H9 (cell line): ENCODE data around the gene PIH1D2. TPM values are rescaled to one million over a fixed set of nuclear protein-coding genes. Genes with fewer than 3 reads are reported as not detected.
A peak's percentile ranks its signal among the peaks of the same experiment; 100 is the strongest.

Experiments used
- DNase-seq: peaks from one replicate; pipeline ENCODE4 v3.0.0-alpha.2; 2017
- H2AFZ ChIP-seq: one replicate; pipeline ENCODE4 v1.6.1; 2013; ENCODE audit warnings: mild to moderate bottlenecking, low read length, control low read depth, moderate library complexity
- H2AK5ac ChIP-seq: 2 replicates; pipeline ENCODE4 v1.6.1; 2013; ENCODE audit warnings: low read length, control low read depth, mixed read lengths; ENCODE audit not compliant: insufficient read length
- H2BK120ac ChIP-seq: one replicate; pipeline ENCODE4 v1.6.1; 2013; ENCODE audit warnings: low read depth, mild to moderate bottlenecking, low read length, control low read depth, inconsistent platforms; ENCODE audit not compliant: poor library complexity, severe bottlenecking
- H2BK12ac ChIP-seq: 2 replicates; pipeline ENCODE4 v1.6.1; 2013; ENCODE audit warnings: low read length, control low read depth, mixed read lengths, low read depth; ENCODE audit not compliant: insufficient read length
- H2BK15ac ChIP-seq: 2 replicates; pipeline ENCODE4 v1.6.1; 2013; ENCODE audit warnings: low read depth, low read length, control low read depth
- H2BK20ac ChIP-seq: one replicate; pipeline ENCODE4 v1.6.1; 2013; ENCODE audit warnings: low read depth, mild to moderate bottlenecking, low read length, control low read depth, inconsistent platforms; ENCODE audit not compliant: poor library complexity, severe bottlenecking
- H2BK5ac ChIP-seq: 2 replicates; pipeline ENCODE4 v1.6.1; 2013; ENCODE audit warnings: low read length, control low read depth, mixed read lengths; ENCODE audit not compliant: insufficient read length
- H3K14ac ChIP-seq: 2 replicates; pipeline ENCODE4 v1.6.1; 2013; ENCODE audit warnings: low read length, control low read depth; ENCODE audit not compliant: insufficient read depth
- H3K18ac ChIP-seq: 2 replicates; pipeline ENCODE4 v1.6.1; 2013; ENCODE audit warnings: low read depth, mild to moderate bottlenecking, mixed read lengths, low read length, control low read depth; ENCODE audit not compliant: insufficient read length
- H3K23ac ChIP-seq: 2 replicates; pipeline ENCODE4 v1.6.1; 2013; ENCODE audit warnings: low read length, control low read depth, mixed read lengths, low read depth; ENCODE audit not compliant: insufficient read length
- H3K23me2 ChIP-seq: 2 replicates; pipeline ENCODE4 v1.6.1; 2013; ENCODE audit warnings: low read depth, mild to moderate bottlenecking, mixed read lengths, low read length, control low read depth; ENCODE audit not compliant: insufficient read length, poor library complexity, severe bottlenecking
- H3K27ac ChIP-seq: 2 replicates; pipeline ENCODE4 v1.5.1; 2013; ENCODE audit warnings: low read length, control low read depth, mixed read lengths, low read depth; ENCODE audit not compliant: insufficient read length
- H3K27me3 ChIP-seq: 2 replicates; pipeline ENCODE4 v1.6.1; 2013; ENCODE audit warnings: low read length, control low read depth, inconsistent platforms; ENCODE audit not compliant: insufficient read depth
- H3K4ac ChIP-seq: 2 replicates; pipeline ENCODE4 v1.6.1; 2013; ENCODE audit warnings: low read depth, mild to moderate bottlenecking, control low read depth, inconsistent platforms, low read length, moderate library complexity
- H3K4me1 ChIP-seq: 2 replicates; pipeline ENCODE4 v1.6.1; 2013; ENCODE audit warnings: low read length, control low read depth, inconsistent platforms; ENCODE audit not compliant: insufficient read depth
- H3K4me2 ChIP-seq: 2 replicates; pipeline ENCODE4 v1.6.1; 2013; ENCODE audit warnings: low read length, control low read depth, mixed read lengths; ENCODE audit not compliant: insufficient read length, insufficient read depth
- H3K56ac ChIP-seq: 2 replicates; pipeline ENCODE4 v1.6.1; 2013; ENCODE audit warnings: low read depth, mild to moderate bottlenecking, mixed read lengths, low read length, control low read depth; ENCODE audit not compliant: insufficient read length
- H3K79me1 ChIP-seq: 2 replicates; pipeline ENCODE4 v1.6.1; 2013; ENCODE audit warnings: low read depth, mild to moderate bottlenecking, moderate library complexity, low read length, control low read depth, inconsistent platforms; ENCODE audit not compliant: insufficient read depth, poor library complexity, severe bottlenecking
- H3K79me2 ChIP-seq: 2 replicates; pipeline ENCODE4 v1.6.1; 2013; ENCODE audit warnings: low read length, control low read depth, inconsistent platforms; ENCODE audit not compliant: insufficient read depth
- H3K9ac ChIP-seq: 2 replicates; pipeline ENCODE4 v1.6.1; 2013; ENCODE audit warnings: low read length, control low read depth, mixed read lengths; ENCODE audit not compliant: insufficient read length; ENCODE audit errors: extremely low read depth
- H3K9me3 ChIP-seq: one replicate; pipeline ENCODE4 v1.6.1; 2013; ENCODE audit warnings: low read depth, low read length, inconsistent platforms; ENCODE audit not compliant: control insufficient read depth
- H3T11ph ChIP-seq: one replicate; pipeline ENCODE4 v1.6.1; 2013; ENCODE audit warnings: mild to moderate bottlenecking, low read length, control low read depth, inconsistent platforms
- H4K20me1 ChIP-seq: one replicate; pipeline ENCODE4 v1.6.1; 2013; ENCODE audit not compliant: control insufficient read depth, insufficient read length, insufficient read depth
- H4K5ac ChIP-seq: 2 replicates; pipeline ENCODE4 v1.6.1; 2013; ENCODE audit warnings: low read depth, mild to moderate bottlenecking, mixed read lengths, low read length, control low read depth; ENCODE audit not compliant: insufficient read length
- H4K8ac ChIP-seq: replicated peaks from 2 replicates; pipeline ENCODE4 v1.6.1; 2013; ENCODE audit warnings: low read length, control low read depth, mixed read lengths, low read depth; ENCODE audit not compliant: insufficient read length
- H4K91ac ChIP-seq: 2 replicates; pipeline ENCODE4 v1.6.1; 2013; ENCODE audit warnings: low read depth, mild to moderate bottlenecking, moderate library complexity, mixed read lengths, low read length, control low read depth; ENCODE audit not compliant: insufficient read length
- H3K27ac Mint-ChIP-seq, 3 experiments: 2 replicates in 2 of 3; 3 replicates in 1 of 3; pipeline ENCODE4 v1.8.0; 2020 to 2021; ENCODE audit warnings: mixed read lengths in 3 of 3, mild to moderate bottlenecking in 1 of 3, moderate library complexity in 1 of 3
- H3K27me3 Mint-ChIP-seq: 2 replicates; pipeline ENCODE4 v1.8.0; 2021; ENCODE audit warnings: low read depth, mild to moderate bottlenecking, moderate library complexity, mixed read lengths
- H3K36me3 Mint-ChIP-seq, 3 experiments: 2 replicates in 2 of 3; 3 replicates in 1 of 3; pipeline ENCODE4 v1.8.0; 2020 to 2021; ENCODE audit warnings: low read depth in 3 of 3, mixed read lengths in 3 of 3; ENCODE audit not compliant: insufficient read depth in 1 of 3
- H3K4me1 Mint-ChIP-seq, 2 experiments: 2 replicates each; pipeline ENCODE4 v1.8.0; 2020; ENCODE audit warnings: mixed read lengths in 2 of 2
- H3K4me3 Mint-ChIP-seq, 2 experiments: 2 replicates in 1 of 2; 3 replicates in 1 of 2; pipeline ENCODE4 v1.8.0; 2020 to 2021; ENCODE audit warnings: mild to moderate bottlenecking in 2 of 2, mixed read lengths in 2 of 2, moderate library complexity in 1 of 2
- H3K9me3 Mint-ChIP-seq, 2 experiments: 2 replicates in 1 of 2; 3 replicates in 1 of 2; pipeline ENCODE4 v1.8.0; 2020; ENCODE audit warnings: mild to moderate bottlenecking in 2 of 2, mixed read lengths in 2 of 2, moderate library complexity in 1 of 2
- WGBS: extraction: QIAGEN DNeasy Blood & Tissue Kit; methylation state at CpG from one replicate; pipeline ENCODE4 v1.1.7; 2013; ENCODE audit warnings: missing lambda C conversion rate, low lambda C conversion rate, mixed read lengths; ENCODE audit not compliant: insufficient read length; ENCODE audit errors: extremely low coverage; 5-methylcytosine and 5-hydroxymethylcytosine counted together
- total RNA-seq: library from RNA; stranded (reverse); gene quantifications from 2 replicates; pipeline ENCODE4 v1.2.1, GENCODE V29; 2021
- TF ChIP-seq, protein P1 (sequence below): fragments of 200-600 bp; sonication (generic); conservative IDR thresholded peaks from 3 replicates; pipeline ENCODE4 v1.8.0; 2021; ENCODE audit warnings: antibody characterized with exemption, mild to moderate bottlenecking

The PIH1D2 gene
- total RNA-seq, 1 experiment from 2014 or later, result 1.1 TPM

DNA sequence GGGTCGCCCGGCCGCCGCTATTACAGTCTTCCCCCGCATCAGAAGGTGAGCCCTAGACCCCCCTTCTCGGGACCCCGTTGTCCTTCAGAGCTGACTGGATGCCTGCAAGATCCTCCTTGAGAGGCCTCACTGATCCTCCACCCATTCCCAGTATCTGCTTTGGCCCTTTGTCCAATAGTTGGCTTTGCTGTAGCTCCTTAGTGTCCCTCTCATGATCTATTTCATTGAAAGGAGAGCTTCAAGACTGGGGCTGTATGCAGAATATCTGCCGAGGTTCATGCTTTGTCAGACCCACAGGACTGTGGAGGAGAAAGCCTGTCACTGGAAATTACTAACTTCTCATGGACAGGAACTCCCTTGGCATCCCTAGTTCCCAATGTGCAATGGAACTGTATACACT is 48.1 kb downstream of the PIH1D2 start:
- Histone ChIP-seq H4K8ac (no peak overlapping the region), H3K14ac (no peak overlapping the region; the same call in 1 of the 2 replicates), H3K79me2 (peaks cover 3% of the 10 kb centered on the region; the same call in 1 of the 2 replicates), H4K20me1 (no peaks in the 10 kb centered on the region), H2BK120ac (no peak overlapping the region), H3K27ac (no peak overlapping the region), H3K9ac (peak overlapping the region; percentile 66), H2AK5ac (no peak overlapping the region), H3K56ac (no peak overlapping the region), H3K23ac (no peak overlapping the region), H3K9me3 (no peaks in the 10 kb centered on the region), H3K4ac (no peak overlapping the region), H3T11ph (no peak overlapping the region), H2BK12ac (no peak overlapping the region), H3K4me2 (peak overlapping the region; percentile 86), H2BK15ac (no peak overlapping the region), H3K23me2 (peaks cover 3% of the 10 kb centered on the region), H3K79me1 (peaks cover 2% of the 10 kb centered on the region), H4K91ac (no peak overlapping the region), H3K4me1 (no peaks in the 10 kb centered on the region), H4K5ac (no peak overlapping the region), H2BK5ac (no peak overlapping the region), H2BK20ac (no peak overlapping the region), H3K18ac (no peak overlapping the region), H3K27me3 (no peaks in the 10 kb centered on the region), H2AFZ (no peak overlapping the region)
- WGBS, result no CpG with 5 or more reads among the region's 8 CpGs
- DNase-seq, result no peak
- Mint-ChIP-seq H3K27ac (peak overlapping the region; percentile 70 to 100 (median 100); a peak in 6 of 7 replicates), H3K4me3 (peak overlapping the region; percentile 97 to 98), H3K4me1 (peaks cover 11 to 13% of the 10 kb centered on the region in 2 experiments), H3K9me3 (no peaks in the 10 kb centered on the region; a peak in 1 of 5 replicates), H3K36me3 (peaks cover 27 to 34% (median 29%) of the 10 kb centered on the region in 3 experiments), H3K27me3 (no peaks in the 10 kb centered on the region)
- TF ChIP-seq, protein P1, sequence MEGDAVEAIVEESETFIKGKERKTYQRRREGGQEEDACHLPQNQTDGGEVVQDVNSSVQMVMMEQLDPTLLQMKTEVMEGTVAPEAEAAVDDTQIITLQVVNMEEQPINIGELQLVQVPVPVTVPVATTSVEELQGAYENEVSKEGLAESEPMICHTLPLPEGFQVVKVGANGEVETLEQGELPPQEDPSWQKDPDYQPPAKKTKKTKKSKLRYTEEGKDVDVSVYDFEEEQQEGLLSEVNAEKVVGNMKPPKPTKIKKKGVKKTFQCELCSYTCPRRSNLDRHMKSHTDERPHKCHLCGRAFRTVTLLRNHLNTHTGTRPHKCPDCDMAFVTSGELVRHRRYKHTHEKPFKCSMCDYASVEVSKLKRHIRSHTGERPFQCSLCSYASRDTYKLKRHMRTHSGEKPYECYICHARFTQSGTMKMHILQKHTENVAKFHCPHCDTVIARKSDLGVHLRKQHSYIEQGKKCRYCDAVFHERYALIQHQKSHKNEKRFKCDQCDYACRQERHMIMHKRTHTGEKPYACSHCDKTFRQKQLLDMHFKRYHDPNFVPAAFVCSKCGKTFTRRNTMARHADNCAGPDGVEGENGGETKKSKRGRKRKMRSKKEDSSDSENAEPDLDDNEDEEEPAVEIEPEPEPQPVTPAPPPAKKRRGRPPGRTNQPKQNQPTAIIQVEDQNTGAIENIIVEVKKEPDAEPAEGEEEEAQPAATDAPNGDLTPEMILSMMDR, result no peak
